C1 segment of cervical spinal cord (tissue), 14 donors: ENCODE measurements around the gene TPSB2.
"Not testable (repeated sequence)": the region's sequence is repeated elsewhere in the genome, so short reads cannot be mapped to it uniquely, and the experiment has no call there.

ENCODE experiments used
- DNase-seq, 14 donors: peaks; one replicate each; lab custom pipeline; 2025; lab: John Stamatoyannopoulos, UW

The TPSB2 gene

DNA sequence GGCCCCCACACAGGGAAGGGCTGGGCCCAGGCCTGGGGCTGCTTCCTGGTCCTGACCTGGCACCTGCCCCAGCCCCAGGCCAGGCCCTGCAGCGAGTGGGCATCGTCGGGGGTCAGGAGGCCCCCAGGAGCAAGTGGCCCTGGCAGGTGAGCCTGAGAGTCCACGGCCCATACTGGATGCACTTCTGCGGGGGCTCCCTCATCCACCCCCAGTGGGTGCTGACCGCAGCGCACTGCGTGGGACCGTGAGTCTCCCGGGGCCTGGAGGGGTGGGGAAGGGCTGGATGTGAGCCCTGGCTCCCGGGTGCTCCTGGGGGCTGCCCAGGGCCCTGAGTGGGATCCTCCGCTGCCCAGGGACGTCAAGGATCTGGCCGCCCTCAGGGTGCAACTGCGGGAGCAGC is 11.1 kb upstream of the TPSB2 start:
- DNase-seq = not testable (repeated sequence)

DNA sequence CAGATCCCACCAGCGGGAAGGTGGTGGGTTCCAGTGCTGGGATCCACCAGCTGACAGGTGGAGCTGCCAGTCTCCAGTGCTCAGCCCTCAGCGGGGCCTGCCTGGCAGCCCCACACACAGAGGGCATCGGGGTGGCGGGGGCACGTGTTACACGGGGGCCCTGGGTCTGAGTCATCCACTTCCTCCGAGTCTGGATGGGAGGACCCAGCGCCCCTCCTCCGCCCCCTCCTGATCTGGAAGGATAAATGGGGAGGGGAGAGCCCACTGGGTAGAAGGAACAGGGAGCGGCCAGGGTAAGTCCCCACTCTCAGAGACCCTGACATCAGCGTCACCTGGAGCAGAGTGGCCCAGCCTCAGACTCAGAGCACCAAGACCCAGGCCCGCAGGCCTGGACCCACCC is 10.5 kb upstream of the TPSB2 start, which contains the start of gene TPSAB1:
TSS of gene TPSAB1 (plus strand) at position 270 of the 400 bp plus-strand sequence. CDS start 234 bp downstream, outside the sequence.
- not testable (repeated sequence) for DNase-seq

- DNase-seq = not testable (repeated sequence)
Measured at GRCh38 chr16:1239575-1239974, 9.6 kb upstream of the TPSB2 start.

DNA sequence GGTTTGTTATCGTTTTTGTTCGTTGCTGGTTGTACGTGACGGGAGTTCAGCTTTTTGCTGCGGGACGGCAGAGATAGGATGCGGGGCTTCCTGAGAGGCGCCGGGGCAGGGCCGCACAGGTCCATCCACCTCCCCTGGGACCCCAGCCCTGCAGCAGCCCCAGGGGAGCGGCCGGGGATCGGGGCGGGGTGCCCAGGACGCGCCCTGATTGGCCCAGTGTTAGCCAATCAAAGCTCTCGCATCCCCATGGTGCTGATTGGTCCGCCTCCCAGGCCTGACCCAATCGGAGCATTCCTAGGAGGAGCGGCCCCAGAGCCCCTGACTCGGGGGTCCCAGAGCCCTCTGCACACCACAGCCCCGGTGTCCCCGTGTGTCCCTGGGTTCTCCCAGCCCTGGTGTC is 8.9 kb upstream of the TPSB2 start:
- not testable (repeated sequence) for DNase-seq

- no peak for DNase-seq
Measured at GRCh38 chr16:1237990-1238389, 8.0 kb upstream of the TPSB2 start.

DNA sequence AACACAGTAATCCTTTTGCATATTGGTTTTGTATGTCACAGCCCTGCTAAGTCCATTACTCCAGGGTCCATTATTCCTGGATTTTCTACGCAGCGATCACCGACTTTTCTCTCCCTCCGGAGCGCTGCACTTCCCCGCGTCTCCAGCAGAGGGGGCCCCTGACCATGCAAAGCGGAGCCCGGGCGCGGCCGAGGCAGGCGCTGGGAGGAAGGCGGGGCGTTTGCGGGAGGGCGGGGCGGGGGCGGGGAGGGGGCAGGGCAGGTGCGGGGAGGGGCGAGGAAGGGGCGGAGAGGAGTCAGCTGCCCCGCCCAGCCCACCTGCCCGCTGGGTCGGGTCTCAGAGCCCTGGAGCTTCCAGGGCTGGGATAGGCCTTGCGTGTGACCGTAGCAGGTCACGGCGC is 6.7 kb upstream of the TPSB2 start:
- DNase-seq = not testable (repeated sequence)

DNA sequence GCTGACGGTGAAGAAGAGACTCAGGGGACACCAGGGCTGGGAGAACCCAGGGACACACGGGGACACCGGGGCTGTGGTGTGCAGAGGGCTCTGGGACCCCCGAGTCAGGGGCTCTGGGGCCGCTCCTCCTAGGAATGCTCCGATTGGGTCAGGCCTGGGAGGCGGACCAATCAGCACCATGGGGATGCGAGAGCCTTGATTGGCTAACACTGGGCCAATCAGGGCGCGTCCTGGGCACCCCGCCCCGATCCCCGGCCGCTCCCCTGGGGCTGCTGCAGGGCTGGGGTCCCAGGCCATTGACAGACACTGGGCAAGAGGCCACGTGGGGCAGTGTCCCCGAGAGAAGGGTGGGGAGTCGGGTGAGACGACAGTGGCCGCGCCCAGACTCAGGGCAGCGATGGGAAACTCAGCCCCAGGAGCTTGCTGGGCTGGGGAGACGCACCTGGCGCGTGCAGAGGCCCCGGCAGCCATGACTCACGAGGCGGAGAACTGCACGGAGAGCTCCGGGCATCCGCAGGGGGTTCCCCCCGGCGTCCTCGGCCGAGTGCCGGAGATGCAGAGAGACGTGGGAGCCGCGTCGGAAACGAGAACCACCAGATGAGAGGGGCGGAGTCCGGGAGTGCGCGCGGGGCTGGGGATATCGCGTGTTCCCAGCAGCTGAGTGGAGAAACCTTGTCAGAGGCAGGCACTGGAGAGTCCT is 2.2 kb upstream of the TPSB2 start:
- DNase-seq = not testable (repeated sequence)

GRCh38 chr16:1231301-1231700 is 1.3 kb upstream of the TPSB2 start:
- DNase-seq = not testable (repeated sequence)

- not testable (repeated sequence) for DNase-seq
Measured at GRCh38 chr16:1230471-1231212, 658 bp upstream of the TPSB2 start.

DNA sequence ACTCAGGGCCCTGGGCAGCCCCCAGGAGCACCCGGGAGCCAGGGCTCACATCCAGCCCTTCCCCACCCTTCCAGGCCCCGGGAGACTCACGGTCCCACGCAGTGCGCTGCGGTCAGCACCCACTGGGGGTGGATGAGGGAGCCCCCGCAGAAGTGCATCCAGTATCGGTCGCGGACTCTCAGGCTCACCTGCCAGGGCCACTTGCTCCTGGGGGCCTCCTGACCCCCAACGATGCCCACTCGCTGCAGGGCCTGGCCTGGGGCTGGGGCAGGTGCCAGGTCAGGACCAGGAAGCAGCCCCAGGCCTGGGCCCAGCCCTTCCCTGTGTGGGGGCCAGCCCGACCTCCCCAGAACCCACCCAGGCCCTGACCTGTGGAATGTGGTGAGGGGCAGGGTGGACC is 508 bp downstream of the TPSB2 start:
- not testable (repeated sequence) for DNase-seq

GRCh38 chr16:1228227-1228626 is 1.8 kb downstream of the TPSB2 start:
- DNase-seq = not testable (repeated sequence)

GRCh38 chr16:1226692-1227091 is 3.3 kb downstream of the TPSB2 start:
- DNase-seq = not testable (repeated sequence)

DNA sequence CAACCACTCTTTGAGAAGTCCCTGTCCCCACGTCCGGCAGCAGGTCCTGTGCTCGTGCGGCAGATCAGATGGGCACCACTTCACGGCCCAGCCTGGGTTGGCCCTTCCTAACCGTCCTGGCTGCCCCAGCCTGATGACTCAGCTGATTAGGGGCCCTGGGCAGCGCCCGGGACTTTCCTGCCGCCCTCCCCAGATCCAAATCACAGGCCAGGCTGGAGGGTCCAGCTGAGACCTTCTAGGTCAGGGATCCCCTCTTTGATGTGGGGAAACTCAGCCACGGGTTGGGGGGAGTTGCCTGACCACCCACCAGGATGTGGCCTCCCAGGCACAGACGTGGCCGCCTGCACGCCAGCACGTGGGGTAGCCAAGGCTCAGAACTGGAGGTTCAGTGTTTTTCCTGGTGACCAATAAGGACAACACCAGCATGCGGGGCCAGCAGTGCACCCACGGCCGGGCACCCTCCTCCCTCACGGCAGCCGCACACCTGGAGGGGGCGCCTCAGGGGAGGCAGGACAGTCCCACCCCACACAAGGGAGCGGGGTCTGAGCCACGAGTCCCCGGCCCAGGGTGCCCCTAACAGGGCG is 4.2 kb downstream of the TPSB2 start:
- not testable (repeated sequence) for DNase-seq

DNA sequence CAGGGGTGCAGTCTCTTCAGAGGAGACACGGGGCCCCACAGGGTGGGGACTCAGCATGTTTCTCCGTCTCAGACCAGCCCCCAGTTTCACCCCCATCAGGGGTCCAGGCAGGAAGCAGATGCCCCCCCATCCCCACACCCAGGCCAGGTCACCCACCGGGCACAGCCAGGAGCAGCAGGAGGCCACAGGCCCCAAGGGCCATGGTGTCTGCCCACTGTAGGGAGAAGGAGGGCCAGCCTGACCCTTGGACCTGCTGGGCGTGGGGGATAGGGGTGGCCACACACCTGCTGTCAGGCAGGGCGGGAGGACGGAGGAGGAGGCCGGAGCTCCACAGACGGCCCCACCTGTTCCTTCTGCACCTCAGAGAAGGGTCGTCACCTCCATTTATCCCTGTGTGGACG is 4.9 kb downstream of the TPSB2 start, which contains the start of gene TPSG1:
TSS of gene TPSG1 (minus strand) at position 218 of the 401 bp plus-strand sequence. CDS start at position 202, 16 bp downstream.
- DNase-seq = no peak

- DNase-seq = no peak
Measured at GRCh38 chr16:1224558-1224957, 5.4 kb downstream of the TPSB2 start.

- no peak for DNase-seq
Measured at GRCh38 chr16:1223355-1224214, 6.4 kb downstream of the TPSB2 start.

DNA sequence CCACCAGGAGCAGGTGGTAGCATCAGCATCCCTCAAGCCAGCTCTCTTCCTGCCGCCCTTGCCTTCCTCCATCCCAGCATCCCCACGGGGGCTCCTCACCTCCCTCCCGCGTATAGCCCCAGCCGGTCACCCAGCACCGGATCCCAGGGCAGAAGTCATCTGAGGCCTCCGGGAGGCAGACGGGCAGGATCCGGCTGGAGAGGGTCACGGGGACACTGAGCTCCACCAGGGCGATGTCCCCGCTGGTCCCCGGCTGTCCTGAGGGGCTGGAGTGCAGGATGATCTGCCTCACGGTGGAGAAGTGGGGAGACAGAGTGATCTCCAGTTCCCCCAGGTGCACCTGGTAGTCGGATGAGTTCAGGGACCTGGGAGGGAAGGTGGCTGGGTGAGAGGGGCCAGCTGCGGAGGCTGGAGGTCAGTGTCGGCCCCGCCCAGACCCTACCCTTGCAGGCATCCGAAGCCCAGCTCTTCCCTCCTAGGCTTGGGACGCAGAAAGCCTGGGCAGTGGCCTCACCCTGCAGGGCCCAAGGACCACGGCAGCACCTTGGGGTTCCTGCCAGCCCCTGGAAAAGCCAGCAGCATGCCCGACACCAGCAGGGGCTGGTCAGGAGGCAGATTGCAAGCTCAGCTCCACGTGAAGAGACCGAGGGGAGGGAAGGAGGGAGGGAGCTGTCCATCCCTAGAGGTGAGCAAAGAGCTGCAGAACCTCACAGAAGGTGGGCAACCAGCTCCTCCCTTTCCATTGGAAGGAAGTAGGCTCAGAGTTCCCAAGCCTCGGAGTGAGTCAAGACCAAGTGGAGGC is 7.2 kb downstream of the TPSB2 start:
- DNase-seq = no peak

GRCh38 chr16:1221628-1222552 is 8.1 kb downstream of the TPSB2 start:
- DNase-seq = no peak

- no peak for DNase-seq
Measured at GRCh38 chr16:1220841-1221627, 8.9 kb downstream of the TPSB2 start.
